ENCODE data around the gene HCFC1R1.
A peak's percentile ranks its signal among the peaks of the same experiment; 100 is the strongest.
"Not testable (repeated sequence)": the region's sequence is repeated elsewhere in the genome, so short reads cannot be mapped to it uniquely, and the experiment has no call there.

HCFC1R1 gene

DNA sequence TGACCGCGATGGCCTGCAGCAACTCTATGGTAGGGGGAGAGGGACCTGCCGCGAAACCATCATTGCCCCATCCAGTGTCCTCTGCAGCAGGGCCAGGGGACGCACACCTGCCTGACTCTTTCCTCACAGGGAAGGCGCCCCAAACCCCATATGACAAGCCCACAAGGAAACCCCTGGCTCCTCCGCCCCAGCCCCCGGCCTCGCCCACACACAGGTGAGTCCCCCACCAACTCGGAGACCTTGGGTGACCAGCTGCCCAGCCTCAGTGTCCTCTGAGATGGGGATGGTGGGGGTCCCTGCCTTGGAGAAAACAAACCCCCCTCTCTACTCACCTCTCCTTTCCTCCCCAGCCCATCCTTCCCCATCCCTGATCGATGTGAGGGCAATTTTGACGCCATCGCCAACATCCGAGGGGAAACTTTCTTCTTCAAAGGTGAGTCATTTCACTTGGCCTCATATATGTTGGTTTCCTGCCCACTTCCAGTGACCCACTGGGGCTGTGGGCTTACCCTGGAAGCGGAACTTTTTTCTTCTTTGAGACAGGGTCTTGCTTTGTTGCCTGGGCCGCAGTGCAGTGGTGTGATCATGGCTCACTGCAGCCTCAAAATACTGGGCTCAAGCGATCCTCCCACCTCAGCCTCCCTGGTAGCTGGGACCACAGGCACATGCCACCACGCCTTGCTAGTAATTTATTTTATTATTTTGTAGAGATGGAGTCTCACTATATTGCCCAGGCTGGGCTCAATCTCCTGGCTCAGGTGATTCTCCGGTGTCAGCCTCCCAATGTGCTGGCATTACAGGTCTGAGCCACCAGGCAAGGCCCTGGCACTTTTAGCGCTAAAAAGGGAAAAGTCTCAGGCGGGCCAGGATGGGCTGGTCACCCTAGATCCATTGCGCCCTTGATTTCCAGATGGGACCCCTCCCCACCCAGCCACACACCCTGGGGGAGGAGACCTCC, 33.7 kb upstream of the HCFC1R1 start:
- DNase-seq (ENCODE audit: low spot score), result no peak

DNA sequence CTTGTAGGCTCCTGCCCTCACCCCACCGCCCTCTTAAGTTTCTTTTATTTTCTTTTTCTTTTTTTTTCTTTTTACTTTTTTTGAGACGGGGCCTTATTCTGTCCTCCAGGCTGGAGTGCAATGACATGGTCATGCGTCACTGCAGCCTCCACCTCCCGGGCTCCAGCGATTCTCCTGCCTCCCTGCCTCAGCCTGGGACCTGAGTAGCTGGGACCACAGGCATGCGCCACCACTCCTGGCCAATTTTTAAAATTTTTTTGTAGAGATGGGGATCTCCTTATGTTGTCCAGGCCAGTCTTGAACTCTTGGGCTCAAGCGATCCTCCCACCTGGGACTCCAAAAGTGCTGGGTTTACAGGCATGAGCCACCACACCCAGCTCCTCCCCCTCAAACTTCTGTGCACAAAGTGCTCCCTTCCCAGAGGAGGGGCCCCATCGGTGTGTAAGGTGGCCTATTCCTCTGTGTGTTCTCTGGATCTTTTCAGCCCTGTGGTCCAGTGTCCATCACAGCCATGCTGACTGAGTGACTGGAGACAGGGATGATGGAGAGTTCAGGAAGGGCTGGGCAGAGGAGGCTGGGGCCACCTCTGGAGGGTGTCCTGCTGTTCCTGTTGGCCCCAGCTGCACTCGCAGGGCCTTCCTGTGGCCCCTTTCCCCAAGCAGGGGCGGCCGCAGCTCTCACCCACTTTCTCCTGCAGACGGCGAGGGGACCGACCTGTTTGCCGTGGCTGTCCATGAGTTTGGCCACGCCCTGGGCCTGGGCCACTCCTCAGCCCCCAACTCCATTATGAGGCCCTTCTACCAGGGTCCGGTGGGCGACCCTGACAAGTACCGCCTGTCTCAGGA, 32.8 kb upstream of the HCFC1R1 start:
- DNase-seq (ENCODE audit: low spot score), result no peak

DNA sequence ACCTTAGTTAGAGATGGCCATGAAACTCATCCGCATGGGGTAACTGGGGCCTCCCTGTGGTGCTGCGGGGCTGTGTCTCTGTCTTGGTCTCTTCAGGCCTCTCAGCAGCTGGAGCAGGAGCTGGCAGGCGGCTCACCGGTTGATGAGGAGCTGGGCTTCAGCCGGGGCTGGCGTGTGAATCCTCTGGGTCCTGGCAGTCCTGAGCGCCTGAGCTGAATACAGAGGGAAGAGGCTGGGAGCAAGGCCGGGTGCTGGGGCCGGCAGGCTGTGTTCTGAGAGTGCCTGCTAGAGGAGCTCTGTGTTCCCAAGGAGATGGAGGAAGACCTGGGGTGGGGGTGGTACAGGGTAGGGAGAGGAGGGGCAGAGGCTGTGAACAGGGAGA, 32.0 kb upstream of the HCFC1R1 start:
- DNase-seq (ENCODE audit: low spot score), result not testable (repeated sequence)

DNA sequence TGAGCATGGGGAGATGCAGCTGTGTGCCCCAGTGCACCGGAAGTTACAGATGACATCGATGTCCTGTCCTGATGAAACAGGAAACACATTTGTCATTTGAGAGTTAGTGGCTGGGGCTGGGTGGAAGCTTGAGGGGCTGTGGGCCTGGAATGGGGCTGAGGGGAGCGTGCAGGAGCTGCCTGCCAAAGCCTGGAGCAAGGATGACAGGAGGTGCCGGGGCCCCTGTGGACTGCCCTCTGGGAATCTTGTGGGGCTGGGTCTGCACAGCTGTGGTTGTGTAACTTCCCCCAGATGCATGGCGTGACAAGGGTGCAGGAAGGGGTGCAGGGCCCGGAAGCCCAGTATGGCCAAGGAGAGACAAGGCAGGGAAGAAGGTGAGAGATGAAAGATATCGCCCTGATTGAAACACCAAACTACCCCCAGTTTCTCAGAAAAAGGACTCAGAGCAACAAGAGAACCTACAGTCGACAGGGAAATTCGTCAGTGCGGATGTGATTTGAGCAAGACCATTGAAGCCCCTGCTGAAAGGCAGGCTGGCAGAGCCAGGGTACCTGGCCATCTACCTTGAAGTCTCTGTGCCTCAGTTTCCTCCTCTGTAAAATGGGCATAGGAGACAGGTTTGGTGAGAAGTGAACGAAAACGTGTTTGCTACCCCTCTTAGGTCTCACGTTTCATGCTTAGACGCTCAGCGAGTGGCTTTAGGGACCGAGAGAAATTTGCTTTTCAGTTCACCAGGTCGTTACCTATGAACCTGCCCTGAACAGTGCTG, 31.4 kb upstream of the HCFC1R1 start:
- no peak for DNase-seq (ENCODE audit: low spot score)

DNA sequence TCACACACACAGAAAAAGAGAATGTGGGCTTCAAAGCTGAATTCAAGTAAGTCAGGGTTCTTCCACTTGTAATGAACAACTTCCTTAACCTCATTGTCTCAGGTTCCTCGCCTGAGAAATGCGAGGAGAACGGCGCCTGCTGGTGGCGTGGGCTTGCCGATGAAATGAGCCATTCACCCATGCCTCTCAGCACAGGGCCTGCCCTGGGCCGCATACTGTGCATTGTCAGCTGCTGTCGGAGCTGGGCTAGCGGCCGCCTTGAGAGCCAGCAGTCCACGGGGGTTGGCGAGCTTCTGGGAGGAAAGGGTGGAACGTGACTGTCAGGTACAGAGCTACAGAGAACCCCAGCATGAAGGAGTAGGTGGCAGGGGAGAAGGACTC, 29.6 kb upstream of the HCFC1R1 start:
- DNase-seq (ENCODE audit: low spot score), result not testable (repeated sequence)

DNA sequence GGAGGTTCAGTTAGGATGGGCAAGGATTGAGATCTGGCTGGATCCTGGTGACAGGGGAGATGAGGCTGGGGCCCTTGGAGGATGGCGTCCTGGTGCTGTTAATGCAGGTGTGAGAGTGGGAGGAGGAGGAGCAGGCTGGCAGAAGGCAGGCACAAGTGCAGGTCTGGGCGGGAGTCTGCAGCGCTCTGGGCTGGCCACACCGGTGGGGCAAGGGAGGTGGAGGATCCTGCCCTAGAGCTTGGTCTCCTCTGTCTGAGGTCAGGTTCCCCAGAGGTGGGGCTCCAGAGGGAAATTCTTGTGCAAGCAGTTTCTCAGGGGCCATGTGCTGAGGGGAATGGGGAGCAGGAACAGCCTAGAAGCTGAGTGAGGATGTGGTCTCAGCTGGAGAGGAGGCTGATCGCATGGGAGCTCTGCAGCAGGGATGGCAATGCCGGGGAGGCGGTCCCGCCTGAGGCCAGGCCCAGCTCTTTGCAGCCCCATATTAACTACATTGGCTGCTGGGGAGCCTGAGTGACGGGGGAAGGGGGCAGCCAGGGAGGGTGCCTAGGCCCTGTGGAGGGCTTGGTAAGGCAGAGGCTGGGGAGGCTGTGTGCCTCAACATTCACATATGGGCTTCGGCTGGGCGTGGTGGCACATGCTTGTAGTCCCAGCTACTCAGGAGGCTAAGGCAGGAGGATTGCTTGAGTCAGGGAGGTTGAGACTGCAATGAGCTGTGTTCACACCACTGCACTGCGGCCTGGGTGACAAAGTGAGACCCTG, 29.0 kb upstream of the HCFC1R1 start:
- DNase-seq (ENCODE audit: low spot score), result not testable (repeated sequence)

DNA sequence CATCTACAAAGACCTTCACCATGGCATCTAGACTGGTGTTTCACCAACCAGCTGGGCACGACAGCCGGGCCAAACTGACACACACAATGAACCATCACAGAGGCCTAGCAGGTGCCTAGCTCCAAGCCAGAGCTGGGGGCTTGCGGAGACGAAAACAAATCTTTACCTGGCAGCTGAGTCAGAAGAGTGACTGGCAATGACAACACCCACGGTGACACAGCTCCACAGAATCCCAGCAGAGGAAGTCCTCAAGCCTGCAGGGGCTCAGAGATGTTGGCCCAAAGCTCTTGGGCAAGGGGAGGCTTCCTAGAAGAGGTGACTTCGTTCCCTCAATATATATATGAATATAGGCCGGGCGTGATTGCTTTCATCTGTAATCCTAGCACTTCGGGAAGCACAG, 27.8 kb upstream of the HCFC1R1 start:
- no peak for DNase-seq (ENCODE audit: low spot score)

DNA sequence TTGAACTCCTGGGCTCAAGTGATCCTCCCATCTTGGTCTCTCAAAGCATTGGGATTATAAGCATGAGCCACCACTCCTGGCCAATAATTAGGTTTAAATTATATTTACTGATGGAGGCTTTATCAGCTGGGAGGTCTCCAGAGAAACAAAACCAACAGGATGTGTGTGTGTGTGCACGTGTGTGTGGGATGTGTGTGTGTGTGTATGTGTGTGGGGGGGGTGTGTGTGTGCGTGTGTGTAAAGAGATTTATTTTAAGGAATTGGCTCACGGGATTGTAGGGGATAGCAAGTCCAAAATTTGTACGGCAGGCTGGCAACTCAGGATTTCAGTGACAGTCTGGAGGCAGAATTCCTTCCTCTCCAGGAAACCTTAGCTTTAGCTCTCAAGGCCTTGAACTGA, 27.3 kb upstream of the HCFC1R1 start:
- DNase-seq (ENCODE audit: low spot score), result no peak

DNA sequence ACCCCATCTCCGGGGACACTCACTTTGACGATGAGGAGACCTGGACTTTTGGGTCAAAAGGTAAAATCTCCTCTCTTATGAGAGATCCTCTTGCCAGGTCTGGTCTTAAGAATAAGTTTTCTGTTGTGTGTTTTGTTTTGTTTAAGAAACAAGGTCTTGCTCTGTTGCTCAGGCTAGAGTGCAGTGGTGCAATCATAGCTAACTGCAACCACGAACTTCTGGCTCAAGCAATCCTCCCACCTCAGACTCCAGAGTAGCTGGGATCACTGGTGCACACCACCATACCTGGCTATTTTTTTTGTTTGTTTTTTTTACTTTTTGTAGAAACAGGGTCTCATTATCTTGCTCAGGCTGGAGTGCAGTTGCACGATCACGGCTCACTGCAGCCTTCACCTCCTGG, 26.7 kb upstream of the HCFC1R1 start:
- DNase-seq (ENCODE audit: low spot score), result no peak

DNA sequence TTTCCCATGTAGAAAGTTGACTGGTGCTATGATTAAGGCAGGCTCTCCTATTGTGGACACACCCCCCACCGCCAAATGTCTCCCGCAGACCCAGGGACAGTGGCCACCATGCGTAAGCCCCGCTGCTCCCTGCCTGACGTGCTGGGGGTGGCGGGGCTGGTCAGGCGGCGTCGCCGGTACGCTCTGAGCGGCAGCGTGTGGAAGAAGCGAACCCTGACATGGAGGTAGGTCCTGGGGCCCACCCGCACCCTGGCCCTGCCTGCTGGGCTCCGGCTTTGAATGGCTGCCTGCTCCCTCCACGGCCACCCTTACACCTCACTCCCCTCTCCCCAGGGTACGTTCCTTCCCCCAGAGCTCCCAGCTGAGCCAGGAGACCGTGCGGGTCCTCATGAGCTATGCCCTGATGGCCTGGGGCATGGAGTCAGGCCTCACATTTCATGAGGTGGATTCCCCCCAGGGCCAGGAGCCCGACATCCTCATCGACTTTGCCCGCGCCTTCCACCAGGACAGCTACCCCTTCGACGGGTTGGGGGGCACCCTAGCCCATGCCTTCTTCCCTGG, 26.3 kb upstream of the HCFC1R1 start:
- DNase-seq (ENCODE audit: low spot score), result no peak

DNA sequence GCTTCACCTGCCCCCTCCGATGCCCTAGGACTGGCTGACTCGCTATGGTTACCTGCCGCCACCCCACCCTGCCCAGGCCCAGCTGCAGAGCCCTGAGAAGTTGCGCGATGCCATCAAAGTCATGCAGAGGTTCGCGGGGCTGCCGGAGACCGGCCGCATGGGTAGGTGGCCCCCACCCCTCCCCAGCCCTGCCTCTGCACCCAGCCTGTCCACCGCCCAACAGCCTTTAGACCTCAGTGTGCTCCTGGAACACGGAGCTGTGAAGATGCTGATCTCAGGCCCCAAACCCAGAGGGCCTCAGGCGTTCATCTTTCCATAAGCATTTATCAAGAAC, 23.6 kb upstream of the HCFC1R1 start:
- no peak for DNase-seq (ENCODE audit: low spot score)

DNA sequence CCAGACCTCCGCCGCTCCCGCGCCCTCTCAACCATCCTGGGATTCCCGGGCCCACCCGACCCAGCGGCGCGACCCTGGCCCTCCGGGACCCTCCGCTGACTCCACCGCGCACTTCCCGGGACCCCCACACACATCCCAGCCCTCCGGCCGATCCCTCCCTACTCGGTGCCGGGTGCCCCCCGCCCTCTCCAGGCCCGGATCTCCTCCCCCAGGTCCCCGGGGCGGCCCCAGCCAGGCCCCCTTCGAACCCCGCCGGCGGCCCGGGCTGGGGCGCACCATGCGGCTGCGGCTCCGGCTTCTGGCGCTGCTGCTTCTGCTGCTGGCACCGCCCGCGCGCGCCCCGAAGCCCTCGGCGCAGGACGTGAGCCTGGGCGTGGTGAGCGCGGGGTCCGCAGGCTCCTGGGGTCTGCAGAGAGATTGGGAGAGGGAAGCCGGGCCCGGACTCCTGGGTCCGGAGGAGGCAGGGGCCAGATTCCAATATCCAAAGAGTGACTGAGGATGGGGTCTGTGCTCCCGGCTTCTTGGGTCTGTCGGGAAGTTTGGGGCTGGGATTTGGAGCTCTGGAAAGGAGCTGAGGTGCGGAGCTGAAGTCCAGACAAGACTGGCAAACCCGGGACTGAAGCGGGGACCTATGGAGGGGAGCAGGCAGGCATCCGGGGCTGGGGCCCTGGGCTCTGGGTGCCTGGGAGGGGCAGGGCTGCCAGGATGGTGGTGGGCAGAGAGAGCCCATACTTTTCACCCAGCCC, 23.1 kb upstream of the HCFC1R1 start:
- no peak for DNase-seq (ENCODE audit: low spot score)

DNA sequence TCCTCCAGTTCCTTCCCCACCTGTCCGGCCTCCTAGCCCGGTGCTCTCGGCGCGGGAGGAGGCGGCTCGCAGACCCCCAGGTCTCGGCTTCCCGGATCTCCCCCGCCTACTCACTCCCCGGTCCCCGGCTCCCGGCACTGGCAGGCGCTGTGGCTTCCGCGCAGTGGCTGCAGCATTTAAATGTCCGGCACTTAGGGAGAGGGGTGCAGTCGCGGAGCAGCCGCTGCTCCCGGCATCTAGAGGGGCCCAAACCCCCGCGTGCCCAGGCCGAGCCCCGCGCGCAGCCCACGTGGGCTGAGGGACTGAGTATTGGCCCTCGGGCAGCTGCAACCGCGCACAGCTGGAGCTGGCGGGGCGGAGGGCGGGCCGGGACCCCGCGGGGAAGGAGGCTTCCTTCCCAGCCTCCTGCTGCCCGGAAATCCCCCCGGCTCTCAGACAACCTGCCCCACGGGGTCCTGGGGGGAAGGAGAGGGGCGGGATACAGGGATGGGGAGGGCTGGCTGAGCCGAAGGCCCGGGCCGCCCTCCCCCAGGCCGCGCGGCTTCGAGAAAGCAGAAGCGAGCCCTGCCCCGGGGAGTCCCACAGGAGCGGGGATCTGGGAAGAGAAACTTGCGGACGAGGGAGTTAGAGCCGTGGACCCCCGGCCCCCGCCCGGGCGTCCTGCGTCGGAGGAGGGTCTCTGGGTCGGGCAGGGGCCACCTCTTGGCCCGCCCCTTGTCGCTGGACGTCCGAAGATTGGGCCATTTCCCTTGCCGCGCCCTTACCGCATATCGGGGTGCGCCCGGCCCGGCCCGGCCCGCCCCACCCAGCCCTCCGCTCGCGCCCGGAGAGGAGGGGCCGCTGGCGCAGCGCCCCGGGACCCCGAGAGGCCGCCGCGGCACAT, 22.3 kb upstream of the HCFC1R1 start, which contains the start of gene MMP25:
MMP25 (plus strand) TSS at position 804 of the 883 bp plus-strand sequence. CDS start 357 bp downstream, outside the sequence.
- DNase-seq (ENCODE audit: low spot score), result peak; percentile 74

DNA sequence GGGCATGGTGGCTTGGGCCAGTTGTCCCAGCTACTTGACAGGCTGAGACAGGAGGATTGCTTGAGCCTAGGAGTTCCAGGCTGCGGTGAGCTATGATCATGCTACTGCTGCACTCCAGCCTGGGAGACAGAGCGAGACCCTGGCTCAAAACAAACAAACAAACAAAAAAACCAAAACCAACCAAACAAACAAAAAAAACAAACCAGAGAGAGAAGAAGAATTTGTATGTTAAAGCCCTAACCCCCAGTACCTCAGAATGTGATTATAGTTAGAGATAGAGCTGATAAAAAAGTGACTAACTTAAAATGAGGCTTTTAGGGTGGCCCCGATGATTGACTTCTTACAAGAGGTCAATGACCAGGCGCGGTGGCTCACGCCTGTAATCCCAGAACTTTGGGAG, 21.0 kb upstream of the HCFC1R1 start:
- DNase-seq (ENCODE audit: low spot score), result no peak

DNA sequence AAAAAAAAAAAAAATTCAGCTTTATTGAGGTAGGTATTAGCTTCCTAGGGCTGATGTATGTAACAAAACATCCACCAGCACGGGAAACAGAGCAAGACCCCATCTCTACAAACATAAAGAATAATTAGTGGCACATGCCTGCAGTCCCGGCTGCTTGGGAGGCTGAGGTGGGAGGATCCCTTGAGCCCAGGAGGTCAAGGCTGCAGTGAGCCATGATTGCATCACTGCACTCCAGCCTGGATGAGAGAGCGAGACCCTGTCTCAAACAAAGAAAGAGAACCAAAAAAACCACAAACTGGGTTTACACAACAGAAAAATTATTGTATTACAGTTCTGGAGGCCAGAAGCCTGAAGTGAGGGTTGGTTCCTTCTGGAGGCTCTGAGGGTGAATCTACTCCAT, 18.6 kb upstream of the HCFC1R1 start:
- DNase-seq (ENCODE audit: low spot score), result no peak

DNA sequence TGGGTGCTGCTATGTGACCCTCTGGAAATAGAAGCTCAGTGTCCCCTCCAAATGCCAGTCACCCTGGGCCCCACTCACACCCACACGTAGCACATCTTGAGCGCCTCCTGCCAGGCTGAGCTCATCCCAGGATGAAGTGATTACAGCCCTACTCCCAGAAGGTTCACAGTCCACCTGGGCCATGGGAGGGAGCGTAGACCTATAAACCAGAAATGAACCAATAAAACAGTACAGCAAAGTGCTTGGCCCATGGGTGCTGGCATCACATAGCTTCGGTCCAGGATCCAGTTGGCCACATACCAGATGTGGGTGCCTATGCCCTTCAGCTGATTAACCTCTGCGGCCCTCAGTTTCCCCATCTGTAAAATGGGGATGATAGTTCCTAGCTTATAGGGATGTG, 15.2 kb upstream of the HCFC1R1 start:
- DNase-seq (ENCODE audit: low spot score), result no peak

DNA sequence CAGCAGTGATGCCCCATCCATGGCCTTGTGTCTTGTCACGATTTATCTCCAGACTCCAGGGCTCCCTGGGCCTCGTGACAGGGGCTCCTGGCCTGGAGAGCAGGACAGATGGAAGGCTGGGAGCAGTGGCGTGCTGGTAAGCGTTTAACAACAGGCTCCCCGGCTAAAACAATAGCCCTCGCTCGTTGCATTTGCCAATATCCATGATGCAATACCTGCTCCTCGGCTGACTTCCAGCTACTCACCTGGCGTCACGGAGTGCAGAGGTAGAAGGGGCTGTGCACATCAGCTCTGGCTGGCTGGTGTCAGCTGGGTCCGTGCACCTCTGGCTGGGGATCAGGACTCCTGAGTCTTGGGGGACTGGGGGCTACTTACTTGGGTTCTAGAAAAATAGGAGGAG, 14.5 kb upstream of the HCFC1R1 start:
- no peak for DNase-seq (ENCODE audit: low spot score)

DNA sequence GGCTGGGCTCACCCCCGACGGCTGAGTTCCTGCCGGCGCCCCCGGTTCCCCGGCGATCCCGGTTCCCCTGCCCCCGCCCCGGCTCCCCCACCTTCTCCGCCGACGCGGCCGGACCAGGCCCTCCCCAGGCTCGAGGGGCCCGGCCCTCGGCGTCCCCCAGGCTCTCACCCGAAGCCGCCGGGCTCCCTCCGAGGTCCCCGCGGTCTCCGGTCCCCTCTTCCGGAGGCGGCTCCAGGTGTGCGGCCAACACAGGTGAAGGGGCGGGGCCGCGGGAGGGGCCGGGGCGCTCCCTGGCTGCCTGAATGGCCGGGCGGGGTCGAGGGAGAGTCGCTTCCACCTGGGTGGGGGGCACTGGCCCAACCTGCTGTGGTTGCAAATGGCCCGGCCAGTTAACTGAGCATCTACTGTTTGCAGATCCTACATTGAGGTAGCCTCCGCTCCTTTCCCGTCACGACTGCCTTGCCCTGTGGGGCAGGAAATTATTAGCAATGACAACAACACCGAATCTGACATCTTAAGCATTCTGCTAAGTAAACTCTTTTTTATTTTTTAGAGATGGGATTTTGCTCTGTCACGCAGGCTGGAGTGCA, 13.1 kb upstream of the HCFC1R1 start, which contains the start of gene BICDL2:
BICDL2 (minus strand) TSS at position 219 of the 590 bp plus-strand sequence. CDS start 1,448 bp downstream, outside the sequence.
- no peak for DNase-seq (ENCODE audit: low spot score)

Data from ecto neural progenitor cell (in vitro differentiated cells).